RWPE2 (cell line): ENCODE measurements around the gene SBK3.
"Not testable (repeated sequence)": the region's sequence is repeated elsewhere in the genome, so short reads cannot be mapped to it uniquely, and the experiment has no call there.

Experiments
- ATAC-seq: fragments of 200-7000 bp; cut with Tn5 transposase; 3 replicates; pipeline ENCODE4 v1.9.1; 2021; ENCODE audit warnings: low read depth
- DNase-seq: peaks from one replicate; pipeline ENCODE4 v3.0.0-alpha.2; 2020; ENCODE audit warnings: low spot score
- H3K27ac ChIP-seq: fragments of 450-650 bp; 2 replicates; pipeline ENCODE4 v1.5.1; 2017; ENCODE audit warnings: mild to moderate bottlenecking; ENCODE audit not compliant: poor library complexity, severe bottlenecking
- H3K27me3 ChIP-seq: fragments of 250-450 bp; sonication (Bioruptor Pico); 2 replicates; pipeline ENCODE4 v1.5.1; 2021; ENCODE audit warnings: mild to moderate bottlenecking, moderate library complexity; ENCODE audit not compliant: insufficient read depth, poor library complexity, severe bottlenecking
- H3K36me3 ChIP-seq: fragments of 250-450 bp; sonication (Bioruptor Pico); 2 replicates; pipeline ENCODE4 v1.5.1; 2020; ENCODE audit warnings: low read depth, mild to moderate bottlenecking, moderate library complexity
- H3K4me1 ChIP-seq: fragments of 250-450 bp; sonication (Bioruptor Pico); 2 replicates; pipeline ENCODE4 v1.5.1; 2021; ENCODE audit warnings: mild to moderate bottlenecking, moderate library complexity; ENCODE audit not compliant: insufficient read depth, poor library complexity, severe bottlenecking
- H3K4me3 ChIP-seq: fragments of 250-450 bp; sonication (Bioruptor Pico); 2 replicates; pipeline ENCODE4 v1.5.1; 2021; ENCODE audit warnings: mild to moderate bottlenecking, moderate library complexity; ENCODE audit not compliant: severe bottlenecking
- H3K9me3 ChIP-seq: fragments of 250-450 bp; sonication (Bioruptor Pico); 2 replicates; pipeline ENCODE4 v1.5.1; 2021; ENCODE audit warnings: mild to moderate bottlenecking, moderate library complexity; ENCODE audit not compliant: severe bottlenecking
- CTCF ChIP-seq: fragments of 450-650 bp; IDR thresholded peaks from one replicate; pipeline ENCODE4 v1.5.1; 2017; ENCODE audit warnings: mild to moderate bottlenecking, moderate library complexity; ENCODE audit not compliant: poor library complexity, severe bottlenecking

The SBK3 gene

GRCh38 chr19:55536951-55537740 lies 8.2 kb downstream of the SBK3 start, which contains the start of gene SBK2:
Gene SBK2, minus strand, starts transcription at chr19:55537133. Its CDS starts 839 bp downstream, at chr19:55536294.
- no peaks in the 10 kb centered on the region for H3K36me3 ChIP-seq
- H3K9me3 ChIP-seq, result no peaks in the 10 kb centered on the region
- H3K27me3 ChIP-seq, result no peaks in the 10 kb centered on the region
- no peak for TF ChIP-seq CTCF
- DNase-seq (no peak), ATAC-seq (no peak)
- no peak within 1 kb of the TSS for H3K4me3 ChIP-seq
- H3K27ac ChIP-seq, result no peak within 1 kb of the TSS
- no peaks in the 10 kb centered on the region for H3K4me1 ChIP-seq

GRCh38 chr19:55536366-55536765 lies 9.0 kb downstream of the SBK3 start:
- no peak overlapping the region for H3K27ac ChIP-seq
- H3K4me3 ChIP-seq, result no peak overlapping the region
- ATAC-seq, result no peak
- TF ChIP-seq CTCF, result no peak
- H3K9me3 ChIP-seq, result no peaks in the 10 kb centered on the region
- no peaks in the 10 kb centered on the region for H3K4me1 ChIP-seq
- no peak for DNase-seq
- no peaks in the 10 kb centered on the region for H3K36me3 ChIP-seq
- no peaks in the 10 kb centered on the region for H3K27me3 ChIP-seq

- H3K4me3 ChIP-seq, result no peak overlapping the region
Measured at GRCh38 chr19:55535965-55536350, 9.4 kb downstream of the SBK3 start.

GRCh38 chr19:55535173-55535964 lies 10.0 kb downstream of the SBK3 start:
- Histone ChIP-seq H3K4me1 (no peaks in the 10 kb centered on the region), H3K27ac (no peak overlapping the region), H3K4me3 (no peak overlapping the region), H3K36me3 (no peaks in the 10 kb centered on the region), H3K27me3 (no peaks in the 10 kb centered on the region), H3K9me3 (no peaks in the 10 kb centered on the region)
- DNase-seq, result no peak
- no peak for ATAC-seq
- no peak for TF ChIP-seq CTCF

More at GRCh38 chr19:55535965-55536350, 9.4 kb downstream of the SBK3 start:
- no peaks in the 10 kb centered on the region for H3K9me3 ChIP-seq
- DNase-seq (no peak), ATAC-seq (no peak)
- no peaks in the 10 kb centered on the region for H3K4me1 ChIP-seq
- no peaks in the 10 kb centered on the region for H3K36me3 ChIP-seq
- TF ChIP-seq CTCF, result no peak
- H3K27me3 ChIP-seq, result no peaks in the 10 kb centered on the region
- no peak overlapping the region for H3K27ac ChIP-seq

GRCh38 chr19:55534280-55534679 lies 11.1 kb downstream of the SBK3 start:
- not testable (repeated sequence) for H3K27me3 ChIP-seq, DNase-seq

More at GRCh38 chr19:55534280-55534679, 11.1 kb downstream of the SBK3 start:
- H3K4me3 ChIP-seq, H3K27ac ChIP-seq, ATAC-seq, H3K36me3 ChIP-seq, H3K4me1 ChIP-seq, H3K9me3 ChIP-seq: not testable (repeated sequence)
